Endothelial cell of umbilical vein (primary cell): ENCODE data around the gene TMX1. TPM values are rescaled to one million over a fixed set of nuclear protein-coding genes. Genes with fewer than 3 reads are reported as not detected.

Source experiments
- BruUV-seq: library from RNA; stranded (reverse); fragments of 400-500 nt; replicated peaks from 2 replicates; lab custom pipeline; 2021; lab: Mats Ljungman, UMichigan
- CTCF ChIA-PET: fragments of 300-600, 350-600 bp; sonication (Branson Sonifier 250); formaldehyde crosslinking; loops from one replicate; lab custom pipeline; 2021; ENCODE audit warnings: antibody characterized with exemption, inconsistent platforms; lab: Charles Lee
- POLR2A ChIA-PET: fragments of 300-600, 350-600 bp; sonication (Branson Sonifier 250); formaldehyde crosslinking; loops from one replicate; lab custom pipeline; 2021; ENCODE audit warnings: antibody characterized with exemption, inconsistent platforms; lab: Charles Lee
- DNase-seq: peaks from one replicate; pipeline ENCODE4 v3.0.0-alpha.2; 2011; ENCODE audit warnings: low read depth, low spot score
- FAIRE-seq: peaks from 2 replicates; lab custom pipeline; 2011; peaks lifted over from hg19 to GRCh38; lab: Jason Lieb, UNC
- H2AFZ ChIP-seq: 2 replicates; pipeline ENCODE4 v1.6.0; 2012; ENCODE audit warnings: low read depth, low read length, control low read depth, inconsistent platforms
- H3K27ac ChIP-seq: 2 replicates; pipeline ENCODE4 v1.5.1; 2011; ENCODE audit warnings: low read depth, mild to moderate bottlenecking, control low read depth, low read length, moderate library complexity; ENCODE audit not compliant: insufficient read depth
- H3K27me3 ChIP-seq, 2 experiments: 2 replicates each; pipeline versions ENCODE4 v1.6.0 to v1.6.1; 2011; ENCODE audit warnings: low read length in 2 of 2, mixed read lengths in 1 of 2; ENCODE audit not compliant: control insufficient read depth in 2 of 2, insufficient read depth in 2 of 2
- H3K36me3 ChIP-seq, 2 experiments: 2 replicates in 1 of 2; 3 replicates in 1 of 2; pipeline ENCODE4 v1.5.1; 2011; ENCODE audit warnings: low read length in 2 of 2, mild to moderate bottlenecking in 1 of 2, moderate library complexity in 1 of 2; ENCODE audit not compliant: control insufficient read depth in 2 of 2, insufficient read depth in 2 of 2; ENCODE audit errors: extremely low read depth in 1 of 2
- H3K4me1 ChIP-seq: 3 replicates; pipeline ENCODE4 v1.5.1; 2011; ENCODE audit warnings: mild to moderate bottlenecking, low read length; ENCODE audit not compliant: control insufficient read depth, insufficient read depth; ENCODE audit errors: extremely low read depth
- H3K4me2 ChIP-seq: 2 replicates; pipeline ENCODE4 v1.6.1; 2011; ENCODE audit warnings: low read length, control low read depth, mixed read lengths; ENCODE audit not compliant: insufficient read depth
- H3K4me3 ChIP-seq, 3 experiments: fragments of 200-600 bp in 1 of 3; sonication (generic), shearing (Covaris generic) in 1 of 3; replicated peaks in 1 of 3; 2 replicates each; pipeline ENCODE4 v1.5.1; 2011 to 2016; ENCODE audit warnings: control low read depth in 3 of 3, low read length in 3 of 3, mild to moderate bottlenecking in 2 of 3, inconsistent platforms in 1 of 3, low read depth in 1 of 3, moderate library complexity in 1 of 3; ENCODE audit not compliant: insufficient read depth in 1 of 3
- H3K79me2 ChIP-seq: 2 replicates; pipeline ENCODE4 v1.6.0; 2012; ENCODE audit warnings: low read length, inconsistent platforms; ENCODE audit not compliant: control insufficient read depth, insufficient read depth
- H3K9ac ChIP-seq: replicated peaks from 2 replicates; pipeline ENCODE3; 2011; ENCODE audit warnings: low read length, control low read depth; ENCODE audit not compliant: insufficient read depth; ENCODE audit errors: extremely low read depth
- H3K9me1 ChIP-seq: replicated peaks from 3 replicates; pipeline ENCODE4 v1.6.0; 2011; ENCODE audit warnings: mild to moderate bottlenecking, low read length; ENCODE audit not compliant: control insufficient read depth, insufficient read depth; ENCODE audit errors: extremely low read depth
- H3K9me3 ChIP-seq: replicated peaks from 2 replicates; pipeline ENCODE4 v1.5.1; 2012; ENCODE audit warnings: low read length, inconsistent platforms; ENCODE audit not compliant: control insufficient read depth, insufficient read depth
- H4K20me1 ChIP-seq: replicated peaks from 2 replicates; pipeline ENCODE3; 2011; ENCODE audit warnings: mild to moderate bottlenecking, low read length; ENCODE audit not compliant: control insufficient read depth, insufficient read depth; ENCODE audit errors: extremely low read depth
- CTCF ChIP-seq, 2 donors: IDR thresholded peaks; 1 replicate in 1 of 2; 2 replicates in 1 of 2; pipeline ENCODE4 v1.5.1; 2011; ENCODE audit warnings: low read length in 2 of 2, mild to moderate bottlenecking in 2 of 2, moderate library complexity in 2 of 2, control low read depth in 1 of 2, inconsistent platforms in 1 of 2, low read depth in 1 of 2; ENCODE audit not compliant: insufficient read depth in 1 of 2; ENCODE audit errors: extremely low read depth in 1 of 2
- EZH2 ChIP-seq: IDR thresholded peaks from 2 replicates; pipeline ENCODE4 v1.6.1; 2012; ENCODE audit warnings: borderline replicate concordance, low read depth, mild to moderate bottlenecking, moderate library complexity, low read length, inconsistent platforms; ENCODE audit not compliant: severe bottlenecking
- FOS ChIP-seq: IDR thresholded peaks from 2 replicates; pipeline ENCODE4 v1.6.1; 2011; ENCODE audit warnings: mild to moderate bottlenecking, low read length, moderate library complexity, borderline replicate concordance; ENCODE audit not compliant: insufficient read depth
- GATA2 ChIP-seq: IDR thresholded peaks from 2 replicates; pipeline ENCODE4 v1.7.0; 2011; ENCODE audit warnings: low read depth, mild to moderate bottlenecking, moderate library complexity, mixed read lengths, low read length; ENCODE audit not compliant: insufficient read length, insufficient read depth
- JUN ChIP-seq: IDR thresholded peaks from 2 replicates; pipeline ENCODE4 v1.6.1; 2011; ENCODE audit warnings: borderline replicate concordance, low read depth; ENCODE audit not compliant: insufficient read length, insufficient read depth
- MAX ChIP-seq: IDR thresholded peaks from 2 replicates; pipeline ENCODE4 v1.6.1; 2011; ENCODE audit not compliant: insufficient read depth, insufficient read length
- MYC ChIP-seq: IDR thresholded peaks from one replicate; pipeline ENCODE4 v1.6.1; 2011; ENCODE audit warnings: mild to moderate bottlenecking, low read depth, low read length
- POLR2A ChIP-seq: IDR thresholded peaks from 2 replicates; pipeline ENCODE4 v1.6.1; 2012; ENCODE audit warnings: low read depth, mild to moderate bottlenecking, control low read depth, low read length
- POLR2AphosphoS5 ChIP-seq: IDR thresholded peaks from 2 replicates; pipeline ENCODE4 v1.6.1; 2012; ENCODE audit warnings: low read depth, mild to moderate bottlenecking, control low read depth, low read length, moderate library complexity; ENCODE audit not compliant: insufficient read depth
- dilution Hi-C: fragments of 300-500 bp; cut with MboI; formaldehyde crosslinking; loops from one replicate; pipeline ENCODE4 v1.15.0; 2019; ENCODE audit warnings: low sequenced_read_pairs; ENCODE audit not compliant: extremely low pct_ligation_motif_present
- intact Hi-C: fragments of 100-400 bp; cut with micrococcal nuclease; formaldehyde crosslinking; loops from one replicate; pipeline ENCODE4 v1.10.0; 2022
- polyA plus RNA-seq, 4 experiments: library from polyadenylated mRNA; depleted of rRNA in 3 of 4; stranded (reverse) in 3 of 4; unstranded in 1 of 4; fragments of >200 nt; gene quantifications; 2 replicates each; pipeline versions ENCODE4 v1.2.1 to v1.2.3, GENCODE V29; 2011 to 2012; ENCODE audit warnings: missing spikeins in 1 of 4
- total RNA-seq: library from RNA; stranded (reverse); gene quantifications from 2 replicates; pipeline ENCODE4 v1.2.3, GENCODE V29; 2021

Gene TMX1
- total and polyA plus RNA-seq, 2 donors (not counting 3 experiments of a cell fraction or from before 2014, with no cell fraction given): 11.4 to 41.9 TPM

- no peak for FAIRE-seq
Measured at GRCh38 chr14:51205486-51205885, 34.6 kb upstream of the TMX1 start.

GRCh38 chr14:51206462-51206861 lies 33.6 kb upstream of the TMX1 start:
- no peaks in the 10 kb centered on the region for H3K79me2 ChIP-seq
- CTCF ChIA-PET: interaction anchor here (1.0 to 1.4 kb wide), 2 partner anchors 11 to 12 kb away, joined by 3 to 6 read pairs; no protein-coding TSS in a partner anchor
- intact Hi-C loops (no loop called here), dilution Hi-C loops (no loop called here)
- no peaks in the 10 kb centered on the region for H3K4me1 ChIP-seq
- no peaks in the 10 kb centered on the region for H4K20me1 ChIP-seq
- H3K4me2 ChIP-seq: no peak overlapping the region
- no peak overlapping the region for H3K4me3 ChIP-seq
- no peak overlapping the region for H3K9ac ChIP-seq
- DNase-seq (no peak), FAIRE-seq (no peak)
- peaks cover 11 to 40% of the 10 kb centered on the region in 2 experiments for H3K27me3 ChIP-seq
- POLR2A ChIA-PET: no interaction called here
- H2AFZ ChIP-seq: no peak overlapping the region
- H3K27ac ChIP-seq: no peak overlapping the region
- H3K9me3 ChIP-seq: no peaks in the 10 kb centered on the region
- no peaks in the 10 kb centered on the region for H3K9me1 ChIP-seq
- TF ChIP-seq GATA2 (no peak), MYC (no peak), CTCF (IDR thresholded peaks at IDR 0.05; ENCODE audit: extremely low read depth in 1 of 2, insufficient read depth in 1 of 2, low read depth in 1 of 2, low read length in 2 of 2) (no peak), POLR2AphosphoS5 (no peak), EZH2 (no peak), FOS (no peak), MAX (no peak), POLR2A (no peak), JUN (no peak)
- no peaks in the 10 kb centered on the region for H3K36me3 ChIP-seq
- BruUV-seq: no TSS peak

More at GRCh38 chr14:51205486-51205885, 34.6 kb upstream of the TMX1 start:
- BruUV-seq: no TSS peak
- TF ChIP-seq MYC (no peak), CTCF (IDR thresholded peaks at IDR 0.05; ENCODE audit: extremely low read depth in 1 of 2, insufficient read depth in 1 of 2, low read depth in 1 of 2, low read length in 2 of 2) (no peak)
- Histone ChIP-seq H4K20me1 (no peaks in the 10 kb centered on the region), H3K36me3 (no peaks in the 10 kb centered on the region), H3K27me3 (peaks cover 8 to 39% of the 10 kb centered on the region in 2 experiments), H3K9ac (no peak overlapping the region), H3K4me3 (no peak overlapping the region), H3K9me1 (no peaks in the 10 kb centered on the region), H3K4me2 (no peak overlapping the region), H3K27ac (no peak overlapping the region), H3K79me2 (no peaks in the 10 kb centered on the region), H2AFZ (no peak overlapping the region), H3K9me3 (no peaks in the 10 kb centered on the region), H3K4me1 (no peaks in the 10 kb centered on the region)
- ChIA-PET POLR2A (no interaction called here), CTCF (no interaction called here)
- dilution Hi-C loops: no loop called here
- intact Hi-C loops: no loop called here
- no peak for DNase-seq
